NCI-H2196 treated with DMSO at 0.1 percent for 48 hours (cell line): ENCODE results near the gene DDC.
"Not testable (repeated sequence)": the region's sequence is repeated elsewhere in the genome, so short reads cannot be mapped to it uniquely, and the experiment has no call there.

ENCODE experiments used
- DNase-seq: peaks from one replicate; lab custom pipeline; 2025; ENCODE audit not compliant: unreplicated experiment; lab: John Stamatoyannopoulos, UW

DDC gene

DNA sequence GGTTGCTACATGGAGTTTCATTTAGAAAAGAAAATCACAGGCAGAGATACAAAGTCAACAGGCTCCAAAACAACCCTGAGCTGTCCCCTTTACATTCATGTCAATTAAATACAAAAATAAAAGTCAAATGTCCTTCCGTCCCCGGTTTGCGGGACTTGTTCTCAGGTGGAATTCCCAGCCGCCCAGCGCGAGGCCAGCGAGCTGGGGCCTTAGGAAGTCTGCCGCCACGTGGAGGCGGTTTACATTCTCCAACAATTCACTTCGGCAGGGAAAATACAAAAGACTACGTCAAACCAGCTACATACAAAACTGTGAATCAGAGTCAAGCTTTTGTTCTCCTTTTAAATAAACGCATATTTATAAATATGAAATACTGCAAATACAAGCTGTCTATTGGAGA, 25.3 kb upstream of the DDC start:
- DNase-seq: no peak

DNA sequence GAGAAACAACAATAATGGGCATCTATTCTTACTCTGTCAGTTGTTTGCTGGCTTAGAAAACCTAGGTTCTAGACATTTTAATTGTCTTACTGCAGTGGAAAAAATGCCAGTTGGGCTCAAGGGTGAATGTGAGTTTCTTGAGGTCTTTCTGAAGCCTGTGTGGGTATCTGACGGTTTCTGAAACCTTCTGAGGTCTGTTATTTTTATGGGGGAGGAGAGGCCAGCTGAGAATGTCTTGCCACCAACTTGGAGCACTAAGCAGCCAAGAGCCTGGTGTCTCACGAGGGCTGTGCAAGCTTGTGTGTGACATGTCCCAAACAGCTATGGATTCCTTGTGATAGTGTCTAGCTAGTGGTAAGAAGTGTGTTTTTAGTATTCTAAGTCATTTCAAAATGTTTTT, 24.2 kb upstream of the DDC start:
- no peak for DNase-seq

DNA sequence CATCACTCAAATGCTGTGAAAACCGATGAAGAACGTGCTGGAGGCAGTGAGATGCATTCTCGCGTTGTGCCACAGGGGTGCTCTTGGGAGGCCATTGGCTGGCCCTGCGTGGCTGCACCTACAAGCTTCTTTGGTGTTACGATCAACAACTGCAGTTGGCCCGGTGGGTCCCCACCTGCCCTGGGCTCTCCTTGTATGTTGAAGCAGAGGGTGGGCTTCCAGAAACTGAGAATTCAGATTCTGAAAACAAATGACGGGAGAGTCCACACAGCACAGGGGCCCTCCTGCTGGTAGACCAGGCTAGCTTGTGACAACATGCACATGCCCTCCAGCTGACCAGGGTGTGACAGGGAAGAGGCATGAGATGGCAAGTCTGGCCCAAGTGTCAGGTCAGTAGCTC, 23.7 kb upstream of the DDC start:
- no peak for DNase-seq

DNA sequence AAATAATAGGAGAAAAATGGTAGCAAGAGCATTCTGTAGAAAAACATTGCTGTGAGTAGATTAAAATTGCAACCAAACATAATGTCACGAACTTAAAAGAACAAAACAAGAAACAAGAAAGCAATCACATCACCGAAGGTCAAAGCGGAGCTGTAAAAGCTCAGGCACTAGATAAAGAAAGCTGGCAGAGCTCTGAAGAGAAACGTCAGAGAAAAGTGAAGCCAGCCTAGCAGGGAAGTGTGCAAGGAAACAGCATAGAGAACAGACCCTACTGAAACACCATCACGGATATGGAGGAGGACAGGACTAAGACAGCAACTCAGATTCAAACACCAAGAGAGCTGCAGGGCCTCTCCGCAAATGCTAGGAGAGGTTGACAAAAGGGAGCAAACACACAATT, 22.5 kb upstream of the DDC start:
- no peak for DNase-seq

DNA sequence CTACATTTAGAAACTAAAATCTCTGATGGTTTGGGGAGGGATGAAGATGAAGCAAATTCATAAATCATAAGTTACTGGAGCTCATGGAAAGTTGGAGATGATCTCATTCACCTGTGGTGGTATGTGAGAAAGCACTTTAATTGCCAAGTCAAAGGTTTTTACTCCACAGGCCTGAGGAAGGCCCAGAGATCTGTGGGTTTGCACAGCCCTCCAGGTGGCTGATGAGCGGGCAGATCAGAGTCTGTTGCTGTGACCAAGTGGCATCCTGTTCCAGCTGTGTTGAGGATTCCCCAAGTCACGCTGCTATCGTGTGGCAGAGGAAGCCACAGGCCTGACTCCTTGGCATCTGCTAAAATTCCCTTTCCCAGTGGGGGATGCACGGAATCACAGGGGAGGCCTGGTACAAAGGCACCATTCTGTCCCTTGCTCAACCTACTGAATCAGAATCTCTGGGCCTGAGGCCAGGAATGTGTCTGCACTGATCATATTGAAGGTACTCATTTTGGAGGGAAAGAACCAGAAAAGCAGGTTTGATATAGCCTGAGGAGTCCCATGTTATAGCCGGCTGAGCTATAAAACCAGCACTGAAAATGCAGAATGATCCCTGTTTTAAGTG, 19.7 kb upstream of the DDC start:
- no peak for DNase-seq

DNA sequence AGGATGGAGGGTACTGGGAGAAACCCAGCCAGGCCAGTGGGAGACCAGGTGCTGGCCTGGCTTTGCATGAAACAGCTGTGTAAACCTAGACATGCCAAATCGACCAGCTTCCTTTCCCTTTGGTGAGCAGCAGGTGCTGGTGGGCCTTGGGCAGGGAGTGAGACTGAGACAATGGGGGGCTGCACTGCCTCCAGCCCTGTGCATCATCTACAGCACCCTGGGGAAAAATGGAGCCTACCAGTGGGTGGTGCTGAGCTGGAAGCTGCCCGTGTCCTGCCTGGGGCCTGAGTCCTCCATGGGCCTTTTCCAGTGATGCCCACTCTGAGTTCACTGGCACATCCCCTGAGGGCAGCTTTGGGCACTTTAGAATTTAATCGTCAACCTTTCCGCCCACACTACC, 19.2 kb upstream of the DDC start:
- DNase-seq: no peak

DNA sequence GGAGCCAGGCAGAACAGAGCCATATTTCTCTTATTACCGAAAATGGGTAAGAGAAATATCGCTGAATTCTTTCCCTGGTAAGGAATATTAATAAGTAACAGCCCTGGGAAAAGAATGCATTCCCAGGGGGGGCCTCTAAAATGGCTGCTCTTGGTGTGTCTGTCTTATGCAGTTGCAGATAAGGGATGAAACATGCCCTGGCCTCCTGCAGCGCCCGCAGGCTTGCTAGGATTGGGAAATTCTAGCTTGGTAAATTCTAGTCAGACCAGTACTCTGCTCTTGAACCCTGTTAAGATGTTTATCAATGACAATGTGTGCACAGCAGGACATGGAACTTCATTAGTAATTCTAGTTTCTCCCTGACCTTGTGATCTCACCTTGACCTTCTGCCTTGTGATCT, 18.1 kb upstream of the DDC start:
- not testable (repeated sequence) for DNase-seq

DNA sequence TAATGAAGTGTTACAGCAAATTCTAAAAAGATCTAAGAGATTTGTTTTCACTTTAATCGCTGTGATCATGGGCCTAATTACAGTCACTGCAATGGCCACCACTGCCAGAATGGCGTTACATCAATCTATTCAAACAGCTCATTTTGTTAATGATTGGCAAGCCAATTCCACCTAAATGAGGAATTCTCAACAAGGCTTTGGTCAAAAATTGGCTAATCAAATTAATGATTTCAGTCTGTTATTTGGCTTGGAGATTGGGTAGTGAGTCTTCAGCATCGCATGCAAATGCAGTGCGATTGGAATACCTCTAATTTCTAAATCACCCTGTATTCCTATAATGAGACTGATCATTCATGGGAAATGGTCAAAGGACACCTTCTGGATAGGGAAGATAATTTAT, 17.1 kb upstream of the DDC start:
- DNase-seq: not testable (repeated sequence)

DNA sequence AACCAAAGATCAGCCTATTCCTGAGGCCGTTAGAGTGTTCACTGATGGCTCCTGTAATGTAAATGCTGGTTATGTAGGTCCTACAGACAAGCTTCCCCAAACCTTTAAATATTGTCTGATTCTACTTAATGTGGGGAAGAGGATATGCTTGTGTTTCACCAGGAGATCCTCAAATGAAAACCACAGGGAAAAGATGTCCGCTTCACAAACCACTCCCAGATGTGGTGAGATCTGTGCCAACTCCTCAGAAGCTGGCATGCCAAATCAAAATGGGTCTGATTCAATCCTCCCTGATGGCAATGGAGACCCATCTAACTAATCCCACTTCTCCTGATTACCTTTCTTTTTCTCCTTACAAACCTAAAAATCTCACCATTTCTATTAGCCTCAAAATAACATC, 15.5 kb upstream of the DDC start:
- not testable (repeated sequence) for DNase-seq

DNA sequence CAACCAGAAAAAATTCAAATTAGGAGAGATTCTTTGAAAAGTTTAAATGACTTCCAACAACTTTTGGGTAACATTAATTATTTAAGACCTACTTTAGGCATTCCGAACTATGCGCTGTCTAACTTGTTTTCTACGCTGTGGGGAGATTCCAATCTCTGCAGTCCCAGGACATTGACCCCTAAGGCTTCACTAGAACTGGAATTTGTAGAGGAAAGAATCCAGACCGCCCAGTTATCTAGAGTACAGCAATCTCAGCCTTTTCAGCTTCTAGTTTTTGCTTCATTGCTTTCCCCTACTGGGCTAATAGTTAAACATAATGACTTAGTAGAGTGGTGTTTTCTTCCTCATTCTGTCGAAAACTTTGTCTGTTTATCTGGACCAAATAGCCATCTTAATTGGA, 14.9 kb upstream of the DDC start:
- no peak for DNase-seq

DNA sequence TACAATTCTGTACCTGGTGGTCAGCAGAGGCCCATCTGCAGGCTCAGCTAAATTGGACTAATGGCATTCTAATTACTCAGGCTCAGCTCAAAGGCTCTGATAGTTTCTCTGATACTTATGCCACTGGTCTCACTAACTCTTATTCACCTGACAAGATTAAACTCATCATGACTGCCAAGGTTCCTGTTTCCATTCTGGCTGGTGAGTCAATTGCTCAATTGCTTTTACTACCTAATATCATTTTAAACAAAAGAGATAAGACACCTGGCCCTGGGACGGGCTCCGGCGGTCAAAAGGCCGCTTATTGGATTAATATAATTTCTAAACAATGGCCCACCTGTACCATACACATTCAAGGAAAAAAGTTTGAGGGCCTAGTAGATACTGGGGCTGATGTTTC, 12.9 kb upstream of the DDC start:
- not testable (repeated sequence) for DNase-seq

DNA sequence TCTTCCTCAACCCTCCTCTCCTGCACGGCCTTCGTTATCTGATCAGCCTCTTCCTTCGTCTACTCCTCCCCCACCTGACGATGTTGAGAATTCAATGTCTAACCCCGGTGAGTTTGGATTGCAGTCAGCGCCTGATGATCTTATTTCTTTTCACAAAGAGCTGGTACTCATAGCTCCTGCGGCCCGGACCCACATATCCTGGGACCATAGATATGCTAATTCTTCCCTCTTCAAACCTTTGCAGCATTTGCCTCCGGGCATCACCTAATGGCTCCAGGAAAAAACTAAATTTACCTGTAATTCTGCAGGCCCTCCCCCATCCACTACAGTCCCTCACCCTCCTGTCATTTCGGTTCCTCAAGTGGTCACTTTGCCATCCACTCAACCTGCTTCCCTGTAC, 12.4 kb upstream of the DDC start:
- no peak for DNase-seq

DNA sequence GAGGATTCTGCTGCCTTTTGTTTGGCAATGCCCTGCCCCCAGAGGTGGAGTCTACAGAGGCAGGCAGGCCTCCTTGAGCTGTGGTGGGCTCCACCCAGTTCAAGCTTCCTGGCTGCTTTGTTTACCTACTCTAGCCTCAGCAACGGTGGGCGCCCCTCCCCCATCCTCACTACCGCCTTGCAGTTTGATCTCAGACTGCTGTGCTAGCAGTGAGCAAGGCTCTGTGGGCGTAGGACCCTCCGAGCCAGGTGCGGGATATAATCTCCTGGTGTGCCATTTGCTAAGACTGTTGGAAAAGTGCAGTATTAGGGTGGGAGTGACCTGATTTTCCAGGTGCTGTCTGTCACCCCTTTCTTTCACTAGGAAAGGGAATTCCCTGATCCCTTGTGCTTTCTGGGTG, 11.2 kb upstream of the DDC start:
- DNase-seq: not testable (repeated sequence)

DNA sequence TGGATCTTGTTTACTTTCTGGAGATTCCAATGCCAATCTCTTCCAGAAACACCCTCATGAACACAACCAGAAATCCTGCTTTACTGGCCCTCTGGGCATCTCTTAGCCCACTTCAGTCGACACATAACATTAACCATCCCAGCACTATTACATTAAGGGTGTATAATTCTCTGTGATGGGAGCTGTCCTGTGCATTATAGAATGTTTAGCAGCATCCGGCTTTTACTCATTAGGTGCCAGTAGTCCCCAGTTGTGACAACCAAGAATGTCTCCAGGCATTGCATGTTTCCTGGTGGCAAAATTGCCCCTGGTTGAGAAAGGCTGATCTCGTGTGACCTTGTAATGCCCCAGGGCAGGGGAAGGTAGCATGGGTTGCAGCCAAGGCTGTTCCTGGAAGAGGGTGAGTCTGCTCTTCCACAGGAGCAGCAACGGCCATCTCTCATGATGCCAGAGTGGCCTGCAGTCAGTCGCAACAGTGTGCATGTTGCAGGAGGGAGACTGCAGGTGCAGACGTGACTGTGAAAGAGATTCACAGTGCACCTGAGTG, 2.6 kb upstream of the DDC start:
- DNase-seq: no peak

DNA sequence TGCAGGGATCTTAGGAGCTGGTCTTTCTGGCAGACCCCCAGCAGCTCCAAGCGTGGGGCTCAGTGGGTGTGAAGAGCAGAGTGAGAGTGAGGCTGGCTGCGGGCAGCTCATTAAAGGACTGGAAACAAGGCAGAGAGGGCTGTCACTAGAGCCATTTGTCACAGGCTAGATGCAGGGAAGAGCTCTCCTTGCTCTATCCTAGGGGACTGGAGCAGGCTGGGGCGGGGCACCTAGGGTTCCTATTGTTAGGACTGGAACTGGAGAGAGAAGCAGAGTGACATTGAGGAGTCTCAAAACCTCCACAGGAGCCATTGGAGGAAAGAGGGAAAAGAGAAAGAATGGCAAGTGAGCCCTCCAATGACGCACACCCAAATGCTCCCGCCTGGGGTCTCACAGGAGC, 772 bp upstream of the DDC start:
- no peak for DNase-seq

DNA sequence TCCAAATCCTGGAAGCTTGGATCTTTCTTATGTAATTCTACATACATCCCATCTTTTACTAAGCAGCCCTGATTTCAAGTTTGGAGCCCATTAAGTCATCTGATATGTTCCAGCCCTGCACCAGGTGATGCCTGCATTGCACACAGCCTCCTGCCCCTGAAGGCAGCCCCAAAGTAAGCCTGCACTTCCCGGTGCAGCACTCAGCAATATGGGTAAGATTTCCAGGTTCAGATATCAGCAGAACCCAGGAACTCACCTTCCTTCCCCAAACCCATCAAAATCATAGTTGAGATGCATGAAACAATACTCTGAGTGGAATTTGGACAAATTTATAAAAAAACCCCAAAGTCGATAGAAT, 333 bp upstream of the DDC start:
- DNase-seq: no peak

DNA sequence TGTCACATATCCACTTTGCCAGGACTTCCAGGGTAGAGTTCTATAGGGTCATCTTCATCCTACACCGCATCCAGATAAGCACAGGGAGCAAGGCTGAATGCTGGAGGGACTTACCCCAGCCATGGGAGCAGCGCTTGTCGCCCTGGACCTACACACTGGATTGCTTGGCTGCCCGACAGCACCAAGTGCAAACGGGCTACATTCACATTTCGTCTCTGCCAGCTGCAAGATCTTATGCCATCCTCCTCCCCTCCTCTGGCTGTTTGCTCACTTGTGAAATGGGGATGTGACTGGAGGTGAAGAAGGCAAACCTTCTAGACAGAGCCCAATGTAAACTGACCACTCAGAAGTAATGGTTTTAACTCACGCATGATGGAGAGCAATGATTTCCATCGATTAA, 1.0 kb downstream of the DDC start:
- DNase-seq: no peak

DNA sequence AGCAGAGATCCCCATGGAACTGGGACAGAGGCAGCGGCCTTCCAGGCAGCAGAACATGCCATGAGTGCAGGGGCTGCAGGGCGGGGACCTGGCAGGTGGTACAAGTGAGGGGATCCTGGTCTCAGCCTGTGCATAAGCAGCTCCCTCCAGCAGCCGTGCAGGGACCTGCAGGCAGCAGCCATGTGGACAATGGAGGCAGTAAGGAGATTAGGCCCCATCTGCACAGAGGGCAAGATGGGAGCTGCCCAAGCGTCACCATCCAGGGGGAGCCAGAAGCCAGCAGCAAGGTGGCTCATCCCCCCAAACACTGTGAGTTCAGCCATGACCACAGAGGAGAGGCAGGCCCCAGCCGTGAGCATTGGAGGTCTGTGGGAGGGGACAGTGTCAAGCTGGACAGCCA, 3.1 kb downstream of the DDC start:
- no peak for DNase-seq

DNA sequence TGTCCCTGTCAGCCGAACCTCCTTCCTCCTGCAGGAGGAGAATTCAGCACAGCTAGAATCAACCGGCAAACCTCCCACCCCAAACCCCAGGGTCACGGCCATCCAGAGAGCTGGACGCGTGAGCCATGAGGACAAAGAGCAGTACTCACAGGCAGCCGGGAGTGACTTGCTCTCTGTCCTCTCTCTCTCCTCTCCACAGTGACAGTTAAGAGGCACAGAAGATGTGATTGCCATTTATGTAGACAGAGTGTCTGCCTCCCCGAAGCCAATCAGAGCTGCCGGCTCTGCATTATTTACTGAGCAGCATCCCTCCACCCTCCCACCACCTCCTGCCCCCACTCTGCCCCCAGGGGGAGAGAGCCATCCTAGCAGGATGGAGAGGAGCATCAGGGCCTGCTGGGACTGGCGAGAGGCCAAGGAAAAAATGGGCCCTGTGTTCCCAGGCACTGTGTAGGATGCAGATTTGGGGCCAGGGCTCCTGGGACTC, 4.3 kb downstream of the DDC start:
- DNase-seq: peak; percentile 10

DNA sequence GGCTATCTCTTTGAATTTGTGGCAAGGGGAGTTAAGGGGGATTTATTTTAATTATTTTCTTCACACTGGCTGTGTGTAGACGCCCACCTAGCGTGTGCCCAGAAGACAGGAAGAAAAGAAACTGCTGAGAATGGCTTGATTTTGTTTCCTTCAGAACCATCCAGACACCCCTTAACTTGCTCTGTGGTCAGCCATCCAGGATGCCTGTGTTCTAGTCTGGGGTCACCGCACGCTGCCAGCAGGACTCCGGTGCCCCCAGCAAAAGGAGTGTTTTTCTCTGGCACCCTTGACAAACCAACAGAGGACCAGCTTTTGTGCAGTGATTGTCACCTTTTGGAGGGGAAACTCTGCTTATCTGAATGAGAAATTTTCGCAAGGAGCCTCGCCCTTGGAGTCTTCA, 5.3 kb downstream of the DDC start:
- no peak for DNase-seq

DNA sequence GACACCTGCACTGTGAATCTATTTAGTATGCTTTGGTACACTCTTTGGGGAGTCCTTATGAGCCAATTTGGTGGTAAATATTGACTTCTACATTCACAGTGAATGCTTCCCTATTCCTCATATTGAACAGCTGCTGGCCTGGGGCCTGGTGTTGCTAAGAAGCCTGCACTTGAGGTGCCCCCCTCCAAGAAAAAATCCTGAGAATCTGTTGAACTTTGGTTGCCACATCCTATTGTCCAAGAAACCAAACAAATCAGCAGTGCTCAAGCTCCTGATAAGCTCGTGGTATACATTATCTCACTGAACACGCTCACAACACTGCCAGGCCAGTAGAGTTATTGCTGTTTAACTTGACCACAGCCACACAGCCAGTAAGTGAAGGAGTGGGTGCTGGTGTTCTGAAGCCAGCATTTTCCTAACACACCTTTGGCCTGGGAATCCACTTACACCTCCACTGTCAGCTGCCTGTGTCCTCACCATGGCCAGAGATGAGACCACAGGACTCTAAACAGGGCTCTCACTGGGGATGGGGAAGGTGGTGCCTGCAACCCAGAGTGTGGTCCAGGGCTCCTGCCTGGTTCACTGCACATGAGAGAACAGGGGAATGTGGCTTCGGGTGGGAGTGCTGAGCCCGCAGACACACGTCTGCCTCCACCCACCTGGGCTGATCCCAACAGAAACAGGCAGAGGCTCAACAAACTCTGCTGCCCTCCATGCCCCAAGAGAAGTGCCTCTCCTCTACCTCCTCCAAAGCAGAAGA, 6.7 kb downstream of the DDC start:
- peak; percentile 55 for DNase-seq

DNA sequence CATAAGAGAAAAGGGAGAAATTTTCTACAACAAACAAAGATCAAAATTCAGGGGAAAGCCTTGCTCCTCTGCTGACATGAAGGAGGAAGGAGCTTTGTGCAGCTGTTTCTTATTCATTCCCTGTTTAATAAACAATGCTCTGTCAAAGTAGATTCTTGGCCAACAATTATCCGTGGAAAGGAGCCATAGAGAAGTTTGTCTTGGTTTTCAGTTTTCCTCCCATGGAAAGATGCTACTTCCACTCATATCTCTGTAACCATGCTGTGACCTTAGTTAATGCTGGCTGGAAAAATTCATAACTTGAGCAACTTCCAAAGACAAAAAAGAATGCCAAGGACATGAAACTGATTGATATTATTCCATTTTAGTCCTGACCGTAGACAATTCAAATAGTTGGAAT, 8.1 kb downstream of the DDC start:
- no peak for DNase-seq
